Breast epithelium (tissue), 4 donors: ENCODE measurements around the gene HIP1R. TPM values are rescaled to one million over a fixed set of nuclear protein-coding genes. Genes with fewer than 3 reads are reported as not detected.
"Not testable (repeated sequence)": the region's sequence is repeated elsewhere in the genome, so short reads cannot be mapped to it uniquely, and the experiment has no call there.

ENCODE experiments used
- DNase-seq, 2 donors: peaks; one replicate each; pipeline ENCODE4 v3.0.0-alpha.2; 2019; ENCODE audit warnings: low spot score in 2 of 2
- H3K27ac ChIP-seq, 2 donors: fragments of 200-600 bp; sonication (generic) in 1 of 2; one replicate each; pipeline ENCODE4 v1.5.1; 2016 to 2019; ENCODE audit warnings: mild to moderate bottlenecking in 1 of 2
- H3K27me3 ChIP-seq, 2 donors: fragments of 200-600 bp; sonication (generic) in 1 of 2; one replicate each; pipeline versions ENCODE4 v1.5.1 to v1.6.0; 2017 to 2019; ENCODE audit warnings: control low read depth in 1 of 2, mild to moderate bottlenecking in 1 of 2
- H3K36me3 ChIP-seq: fragments of 200-600 bp; one replicate; pipeline ENCODE4 v1.5.1; 2019
- H3K4me1 ChIP-seq, 2 donors: fragments of 200-600 bp; sonication (generic); one replicate each; pipeline ENCODE4 v1.5.1; 2016 to 2019; ENCODE audit warnings: control low read depth in 1 of 2
- H3K4me3 ChIP-seq, 3 donors: fragments of 200-600 bp; sonication (generic); 1 replicate in 2 of 3; 2 replicates in 1 of 3; pipeline ENCODE4 v1.5.1; 2016 to 2019; ENCODE audit warnings: mild to moderate bottlenecking in 3 of 3, moderate library complexity in 2 of 3
- H3K9me3 ChIP-seq, 2 donors: fragments of 200-600 bp; sonication (generic) in 1 of 2; one replicate each; pipeline ENCODE4 v1.5.1; 2016 to 2019; ENCODE audit warnings: control low read depth in 1 of 2
- CTCF ChIP-seq, 3 donors: fragments of 450-650 bp; IDR thresholded peaks; one replicate each; pipeline ENCODE4 v1.5.1; 2016 to 2017; ENCODE audit warnings: antibody characterized with exemption in 3 of 3, mild to moderate bottlenecking in 3 of 3, moderate library complexity in 3 of 3
- POLR2A ChIP-seq: fragments of 450-650 bp; IDR thresholded peaks from one replicate; pipeline ENCODE4 v1.6.1; 2016; ENCODE audit warnings: antibody characterized with exemption, mild to moderate bottlenecking, moderate library complexity
- POLR2AphosphoS5 ChIP-seq, 3 donors: sonication (generic); formaldehyde crosslinking; IDR thresholded peaks; one replicate each; pipeline ENCODE4 v1.6.1; 2017; ENCODE audit warnings: antibody characterized with exemption in 3 of 3
- intact Hi-C: fragments of 100-400 bp; cut with DNase I; formaldehyde crosslinking; loops from one replicate; pipeline ENCODE4 v1.15.1; 2023; ENCODE audit warnings: low total_unique reads
- total RNA-seq, 3 donors: library from RNA; depleted of rRNA; stranded (reverse); fragments of >200 nt; gene quantifications; one replicate each; pipeline ENCODE4 v1.1.0, GENCODE V29; 2016

The HIP1R gene
- total RNA-seq, 3 donors from 2014 or later: 17.8 to 83.3 (median 49.5) TPM

GRCh38 chr12:122790393-122791075 lies 44.7 kb upstream of the HIP1R start:
- no peak for TF ChIP-seq POLR2A
- TF ChIP-seq CTCF (IDR thresholded peaks at IDR 0.05): no peak
- no peak for TF ChIP-seq POLR2AphosphoS5 (IDR thresholded peaks at IDR 0.05)
- Histone ChIP-seq H3K36me3 (no peaks in the 10 kb centered on the region), H3K4me3 (no peak overlapping the region), H3K9me3 (no peaks in the 10 kb centered on the region), H3K4me1 (no peaks in the 10 kb centered on the region), H3K27ac (no peak overlapping the region), H3K27me3 (no peaks in the 10 kb centered on the region)
- intact Hi-C loops: loop anchor here (10.0 kb wide), 1 partner anchor 164 kb away; no protein-coding TSS in a partner anchor
- no peak for DNase-seq

- intact Hi-C loops: loop anchor here (10.0 kb wide), 1 partner anchor 161 kb away; no protein-coding TSS in a partner anchor
Measured at GRCh38 chr12:122793685-122794106, 41.6 kb upstream of the HIP1R start.

DNA sequence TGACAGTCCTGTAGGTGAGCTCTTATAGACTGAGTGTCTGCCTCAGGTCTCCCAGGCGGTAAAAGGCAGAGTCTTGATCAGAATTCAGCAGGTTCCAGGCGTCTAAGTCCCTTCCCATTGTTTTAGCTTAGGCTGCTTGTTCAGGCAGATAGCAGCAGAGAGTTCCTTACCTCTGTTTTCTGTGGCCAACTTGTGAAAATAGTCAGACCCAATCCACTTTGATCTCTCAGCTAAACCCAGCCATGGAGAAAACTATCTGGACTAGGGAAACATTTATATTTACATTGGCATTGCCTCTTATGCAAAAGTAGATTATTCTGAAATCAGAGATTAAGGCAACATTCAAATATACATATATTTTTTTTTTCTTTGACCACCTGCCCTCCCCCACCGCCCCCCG lies 39.5 kb upstream of the HIP1R start:
- no peak for TF ChIP-seq POLR2A
- no peak for TF ChIP-seq POLR2AphosphoS5 (IDR thresholded peaks at IDR 0.05)
- no peak for TF ChIP-seq CTCF (IDR thresholded peaks at IDR 0.05)

More at GRCh38 chr12:122793685-122794106, 41.6 kb upstream of the HIP1R start:
- Histone ChIP-seq H3K27me3 (no peaks in the 10 kb centered on the region), H3K4me1 (no peaks in the 10 kb centered on the region), H3K4me3 (no peak overlapping the region), H3K9me3 (no peaks in the 10 kb centered on the region), H3K36me3 (no peaks in the 10 kb centered on the region), H3K27ac (no peak overlapping the region)
- DNase-seq: no peak
- TF ChIP-seq CTCF (IDR thresholded peaks at IDR 0.05) (peak; percentile 59 to 69 (median 68)), POLR2A (no peak)

DNA sequence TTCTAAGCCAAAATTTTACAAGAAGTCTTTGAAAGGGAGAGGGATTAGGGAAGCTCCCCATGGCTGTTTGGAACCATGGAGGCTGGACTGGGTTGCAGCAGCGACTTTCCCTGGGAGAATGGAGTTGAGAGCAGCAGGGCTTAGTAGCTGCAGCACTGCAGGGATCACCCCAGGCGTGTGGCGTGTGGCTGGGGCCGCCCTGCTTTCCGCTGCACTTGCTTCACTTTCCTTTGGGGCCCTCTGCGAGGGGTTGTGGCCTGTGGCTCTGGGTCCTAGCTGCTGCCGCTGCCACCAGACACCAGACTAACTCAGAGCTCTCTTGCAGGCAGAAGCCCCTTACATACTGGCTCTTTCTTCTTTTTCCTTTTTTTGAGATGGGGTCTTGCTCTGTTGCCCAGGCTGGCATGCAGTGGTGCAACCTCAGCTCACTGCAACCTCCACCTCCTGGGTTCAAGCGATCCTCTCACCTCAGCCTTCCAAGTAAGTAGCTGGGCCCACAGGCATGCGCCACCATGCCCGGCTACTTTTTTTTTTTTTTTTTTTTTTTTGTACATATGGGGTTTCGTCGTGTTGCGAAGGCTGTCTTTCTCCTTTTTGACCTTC lies 35.5 kb upstream of the HIP1R start:
- Histone ChIP-seq H3K27ac (no peak overlapping the region), H3K27me3 (no peaks in the 10 kb centered on the region), H3K36me3 (no peaks in the 10 kb centered on the region), H3K9me3 (no peaks in the 10 kb centered on the region), H3K4me3 (no peak overlapping the region), H3K4me1 (no peaks in the 10 kb centered on the region)
- intact Hi-C loops: loop anchor here (10.0 kb wide), 1 partner anchor 155 kb away; no protein-coding TSS in a partner anchor
- TF ChIP-seq CTCF (IDR thresholded peaks at IDR 0.05) (no peak), POLR2AphosphoS5 (IDR thresholded peaks at IDR 0.05) (no peak), POLR2A (no peak)
- DNase-seq: no peak

More for the DNA sequence above, 39.5 kb upstream of the HIP1R start:
- H3K27me3 ChIP-seq: no peaks in the 10 kb centered on the region
- no peak overlapping the region for H3K27ac ChIP-seq
- H3K4me1 ChIP-seq: no peaks in the 10 kb centered on the region
- intact Hi-C loops: loop anchor here (10.0 kb wide), 1 partner anchor 159 kb away; no protein-coding TSS in a partner anchor
- DNase-seq: no peak
- no peaks in the 10 kb centered on the region for H3K9me3 ChIP-seq
- no peaks in the 10 kb centered on the region for H3K36me3 ChIP-seq
- H3K4me3 ChIP-seq: no peak overlapping the region

DNA sequence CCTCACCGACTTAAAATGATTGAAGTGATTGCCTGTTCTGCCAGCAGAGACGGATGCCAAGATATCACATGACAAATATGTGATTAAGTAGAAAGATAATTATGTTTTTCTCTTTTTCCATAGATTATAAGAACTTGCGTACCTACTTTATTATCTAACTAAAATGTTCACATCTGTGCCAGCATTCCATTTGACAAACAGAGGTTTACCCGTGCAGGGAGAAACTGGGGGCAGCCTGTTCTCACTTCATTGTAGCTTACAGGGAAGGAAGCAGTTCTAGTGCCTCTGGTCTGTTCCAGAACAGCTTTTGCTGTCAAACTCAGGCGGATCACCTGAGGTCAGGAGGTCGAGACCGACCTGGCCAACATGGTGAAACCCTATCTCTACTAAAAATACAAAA lies 31.3 kb upstream of the HIP1R start:
- Histone ChIP-seq H3K4me3 (no peak overlapping the region), H3K27ac (no peak overlapping the region), H3K36me3 (no peaks in the 10 kb centered on the region), H3K27me3 (no peaks in the 10 kb centered on the region), H3K9me3 (no peaks in the 10 kb centered on the region), H3K4me1 (no peaks in the 10 kb centered on the region)
- DNase-seq: no peak
- TF ChIP-seq CTCF (IDR thresholded peaks at IDR 0.05) (no peak), POLR2AphosphoS5 (IDR thresholded peaks at IDR 0.05) (no peak), POLR2A (no peak)
- intact Hi-C loops: no loop called here

- intact Hi-C loops, H3K4me3 ChIP-seq, H3K36me3 ChIP-seq, H3K27ac ChIP-seq, DNase-seq, H3K9me3 ChIP-seq, H3K27me3 ChIP-seq, H3K4me1 ChIP-seq: not testable (repeated sequence)
Measured at GRCh38 chr12:122804957-122805356, 30.3 kb upstream of the HIP1R start.
